ENCODE results near the gene CEMIP.

The CEMIP gene

GRCh38 chr15:80916056-80916455 is 136.9 kb downstream of the CEMIP start:
- H3K9me3 ChIP-seq (ENCODE audit: insufficient read depth, low read length): no peaks in the 10 kb centered on the region
- no peak overlapping the region for H3K4me2 ChIP-seq (ENCODE audit: low read depth, low read length, poor library complexity, severe bottlenecking)
- no peak for TF ChIP-seq CTCF (IDR thresholded peaks at IDR 0.05; ENCODE audit: insufficient read depth, low read length, poor library complexity, severe bottlenecking)
- no peak for TF ChIP-seq EZH2phosphoT487 (conservative IDR thresholded peaks at IDR 0.05; ENCODE audit: low read length)
- H3K79me2 ChIP-seq (ENCODE audit: insufficient read depth, low read length): no peaks in the 10 kb centered on the region
- no peak overlapping the region for H3K4me3 ChIP-seq (ENCODE audit: insufficient read depth, low read length, poor library complexity, severe bottlenecking)
- no peak overlapping the region for H3K9ac ChIP-seq (ENCODE audit: low read length)
- H3K9me2 ChIP-seq (replicated peaks; ENCODE audit: insufficient read depth, low read length): no peaks in the 10 kb centered on the region
- no peaks in the 10 kb centered on the region for H3K27me3 ChIP-seq (ENCODE audit: low read length)
- no peaks in the 10 kb centered on the region for H4K20me1 ChIP-seq (ENCODE audit: low read depth, low read length)
- H3K36me3 ChIP-seq (ENCODE audit: low read length): no peaks in the 10 kb centered on the region
- H2AFZ ChIP-seq (ENCODE audit: low read depth, low read length, severe bottlenecking): no peak overlapping the region
- H3K27ac ChIP-seq (ENCODE audit: low read depth, low read length): no peak overlapping the region
- no peaks in the 10 kb centered on the region for H3F3A ChIP-seq (ENCODE audit: insufficient read depth)

GRCh38 chr15:80918196-80918783 is 139.1 kb downstream of the CEMIP start:
- H3F3A ChIP-seq (ENCODE audit: insufficient read depth): no peaks in the 10 kb centered on the region
- H3K27me3 ChIP-seq (ENCODE audit: low read length): no peaks in the 10 kb centered on the region
- H4K20me1 ChIP-seq (ENCODE audit: low read depth, low read length): no peaks in the 10 kb centered on the region
- no peaks in the 10 kb centered on the region for H3K9me2 ChIP-seq (replicated peaks; ENCODE audit: insufficient read depth, low read length)
- H3K79me2 ChIP-seq (ENCODE audit: insufficient read depth, low read length): no peaks in the 10 kb centered on the region
- no peak overlapping the region for H3K27ac ChIP-seq (ENCODE audit: low read depth, low read length)
- no peaks in the 10 kb centered on the region for H3K9me3 ChIP-seq (ENCODE audit: insufficient read depth, low read length)
- H3K36me3 ChIP-seq (ENCODE audit: low read length): no peaks in the 10 kb centered on the region
- no peak overlapping the region for H3K4me3 ChIP-seq (ENCODE audit: insufficient read depth, low read length, poor library complexity, severe bottlenecking)
- H3K4me2 ChIP-seq (ENCODE audit: low read depth, low read length, poor library complexity, severe bottlenecking): no peak overlapping the region
- no peak overlapping the region for H3K9ac ChIP-seq (ENCODE audit: low read length)
- H2AFZ ChIP-seq (ENCODE audit: low read depth, low read length, severe bottlenecking): no peak overlapping the region
- no peak for TF ChIP-seq EZH2phosphoT487 (conservative IDR thresholded peaks at IDR 0.05; ENCODE audit: low read length)
- no peak for TF ChIP-seq CTCF (IDR thresholded peaks at IDR 0.05; ENCODE audit: insufficient read depth, low read length, poor library complexity, severe bottlenecking)

- Histone ChIP-seq H2AFZ (ENCODE audit: low read depth, low read length, severe bottlenecking) (no peak overlapping the region), H3K9me2 (replicated peaks; ENCODE audit: insufficient read depth, low read length) (no peaks in the 10 kb centered on the region), H3K4me3 (ENCODE audit: insufficient read depth, low read length, poor library complexity, severe bottlenecking) (no peak overlapping the region), H3F3A (ENCODE audit: insufficient read depth) (no peaks in the 10 kb centered on the region), H3K79me2 (ENCODE audit: insufficient read depth, low read length) (no peaks in the 10 kb centered on the region), H4K20me1 (ENCODE audit: low read depth, low read length) (no peaks in the 10 kb centered on the region), H3K4me2 (ENCODE audit: low read depth, low read length, poor library complexity, severe bottlenecking) (no peak overlapping the region), H3K9me3 (ENCODE audit: insufficient read depth, low read length) (no peaks in the 10 kb centered on the region), H3K9ac (ENCODE audit: low read length) (no peak overlapping the region), H3K27me3 (ENCODE audit: low read length) (no peaks in the 10 kb centered on the region), H3K36me3 (ENCODE audit: low read length) (no peaks in the 10 kb centered on the region), H3K27ac (ENCODE audit: low read depth, low read length) (no peak overlapping the region)
- TF ChIP-seq EZH2phosphoT487 (conservative IDR thresholded peaks at IDR 0.05; ENCODE audit: low read length) (no peak), CTCF (IDR thresholded peaks at IDR 0.05; ENCODE audit: insufficient read depth, low read length, poor library complexity, severe bottlenecking) (no peak)
Measured at GRCh38 chr15:80920271-80920699, 141.1 kb downstream of the CEMIP start.

All from SU-DHL-6 (cell line).